MM.1S (cell line): ENCODE data around the gene LCP2.

Experiments
- DNase-seq: peaks from one replicate; pipeline ENCODE4 v3.0.0-alpha.2; 2015
- H2AFZ ChIP-seq: fragments of 300-600 bp; sonication (generic); 2 replicates; pipeline ENCODE4 v1.6.0; 2016; ENCODE audit warnings: antibody characterized with exemption, low read length
- H3F3A ChIP-seq: fragments of 300-600 bp; sonication (generic); 2 replicates; pipeline ENCODE4 v1.6.1; 2016; ENCODE audit warnings: mild to moderate bottlenecking, antibody characterized with exemption, low read length, moderate library complexity, mixed read lengths; ENCODE audit not compliant: insufficient read depth
- H3K27ac ChIP-seq: fragments of 300-600 bp; sonication (generic); 2 replicates; pipeline ENCODE4 v1.5.1; 2016; ENCODE audit warnings: mild to moderate bottlenecking, low read length
- H3K27me3 ChIP-seq: fragments of 300-600 bp; sonication (generic); replicated peaks from 2 replicates; pipeline ENCODE4 v1.6.0; 2016; ENCODE audit warnings: low read length; ENCODE audit not compliant: insufficient read depth
- H3K36me3 ChIP-seq: fragments of 300-600 bp; sonication (generic); replicated peaks from 2 replicates; pipeline ENCODE4 v1.6.1; 2016; ENCODE audit warnings: mild to moderate bottlenecking, low read length, mixed read lengths; ENCODE audit not compliant: insufficient read depth
- H3K4me1 ChIP-seq: fragments of 300-600 bp; sonication (generic); 2 replicates; pipeline ENCODE4 v1.6.1; 2016; ENCODE audit warnings: low read length, mixed read lengths
- H3K4me2 ChIP-seq: fragments of 300-600 bp; sonication (generic); 2 replicates; pipeline ENCODE4 v1.6.0; 2016; ENCODE audit warnings: low read depth, low read length
- H3K4me3 ChIP-seq: fragments of 300-600 bp; sonication (generic); 2 replicates; pipeline ENCODE4 v1.5.1; 2016; ENCODE audit warnings: low read length, mixed read lengths
- H3K79me2 ChIP-seq: fragments of 300-600 bp; sonication (generic); 2 replicates; pipeline ENCODE4 v1.6.1; 2016; ENCODE audit warnings: mixed run types, low read length, mixed read lengths
- H3K9ac ChIP-seq: fragments of 300-600 bp; sonication (generic); 2 replicates; pipeline ENCODE4 v1.6.1; 2016; ENCODE audit warnings: low read length, mixed read lengths
- H3K9me2 ChIP-seq: fragments of 300-600 bp; sonication (generic); replicated peaks from 2 replicates; pipeline ENCODE4 v1.6.1; 2016; ENCODE audit warnings: mild to moderate bottlenecking, low read length, mixed read lengths; ENCODE audit not compliant: insufficient read depth
- H3K9me3 ChIP-seq: fragments of 300-600 bp; sonication (generic); replicated peaks from 2 replicates; pipeline ENCODE4 v1.6.1; 2016; ENCODE audit warnings: mild to moderate bottlenecking, low read length, mixed read lengths; ENCODE audit not compliant: insufficient read depth
- H4K20me1 ChIP-seq: fragments of 300-600 bp; sonication (generic); 2 replicates; pipeline ENCODE4 v1.6.1; 2016; ENCODE audit warnings: mild to moderate bottlenecking, low read length, moderate library complexity, mixed read lengths; ENCODE audit not compliant: insufficient read depth
- EZH2 ChIP-seq: fragments of 300-600 bp; sonication (generic); optimal IDR thresholded peaks from 2 replicates; pipeline ENCODE3; 2017; ENCODE audit warnings: low read depth, mild to moderate bottlenecking, antibody characterized with exemption, low read length, mixed read lengths
- EZH2phosphoT487 ChIP-seq: fragments of 300-600 bp; sonication (generic); IDR thresholded peaks from 2 replicates; pipeline ENCODE4 v1.6.1; 2018; ENCODE audit warnings: antibody characterized with exemption, low read length
- TF ChIP-seq, protein P1 (sequence below): fragments of 300-600 bp; sonication (generic); IDR thresholded peaks from 2 replicates; pipeline ENCODE4 v1.5.1; 2016; ENCODE audit warnings: antibody characterized with exemption, low read length, mixed read lengths

Gene LCP2

DNA sequence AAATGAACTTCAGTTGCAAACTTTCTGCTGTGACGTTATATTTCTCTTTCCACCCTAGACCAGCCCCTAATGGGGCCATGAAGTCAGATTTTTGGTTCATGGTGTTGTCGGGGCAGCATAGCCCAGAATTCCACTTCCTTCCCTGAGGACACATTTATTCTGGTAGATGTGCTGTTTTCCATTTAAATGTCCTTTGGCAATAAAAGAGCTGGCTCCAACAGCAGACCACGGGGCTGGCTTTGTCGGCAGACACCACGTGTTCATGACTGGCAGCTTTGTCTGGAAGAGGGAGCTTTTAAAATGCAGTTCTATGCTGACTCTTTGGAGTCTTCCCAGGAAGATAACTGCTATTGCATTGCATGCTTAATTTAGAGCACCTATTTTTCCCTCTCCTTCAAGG, 17.6 kb upstream of the LCP2 start:
- no peaks in the 10 kb centered on the region for H3F3A ChIP-seq
- H2AFZ ChIP-seq, result no peak overlapping the region
- H3K4me3 ChIP-seq, result no peak overlapping the region
- H3K27me3 ChIP-seq, result no peaks in the 10 kb centered on the region
- H3K9ac ChIP-seq, result no peak overlapping the region
- DNase-seq, result no peak
- H3K9me3 ChIP-seq, result no peaks in the 10 kb centered on the region
- H3K36me3 ChIP-seq, result no peaks in the 10 kb centered on the region
- H4K20me1 ChIP-seq, result no peaks in the 10 kb centered on the region
- no peaks in the 10 kb centered on the region for H3K9me2 ChIP-seq
- no peak overlapping the region for H3K4me2 ChIP-seq
- H3K79me2 ChIP-seq, result no peaks in the 10 kb centered on the region
- no peaks in the 10 kb centered on the region for H3K4me1 ChIP-seq
- H3K27ac ChIP-seq, result no peak overlapping the region
- no peak for TF ChIP-seq EZH2
- no peak for TF ChIP-seq EZH2phosphoT487
- TF ChIP-seq, protein P1, sequence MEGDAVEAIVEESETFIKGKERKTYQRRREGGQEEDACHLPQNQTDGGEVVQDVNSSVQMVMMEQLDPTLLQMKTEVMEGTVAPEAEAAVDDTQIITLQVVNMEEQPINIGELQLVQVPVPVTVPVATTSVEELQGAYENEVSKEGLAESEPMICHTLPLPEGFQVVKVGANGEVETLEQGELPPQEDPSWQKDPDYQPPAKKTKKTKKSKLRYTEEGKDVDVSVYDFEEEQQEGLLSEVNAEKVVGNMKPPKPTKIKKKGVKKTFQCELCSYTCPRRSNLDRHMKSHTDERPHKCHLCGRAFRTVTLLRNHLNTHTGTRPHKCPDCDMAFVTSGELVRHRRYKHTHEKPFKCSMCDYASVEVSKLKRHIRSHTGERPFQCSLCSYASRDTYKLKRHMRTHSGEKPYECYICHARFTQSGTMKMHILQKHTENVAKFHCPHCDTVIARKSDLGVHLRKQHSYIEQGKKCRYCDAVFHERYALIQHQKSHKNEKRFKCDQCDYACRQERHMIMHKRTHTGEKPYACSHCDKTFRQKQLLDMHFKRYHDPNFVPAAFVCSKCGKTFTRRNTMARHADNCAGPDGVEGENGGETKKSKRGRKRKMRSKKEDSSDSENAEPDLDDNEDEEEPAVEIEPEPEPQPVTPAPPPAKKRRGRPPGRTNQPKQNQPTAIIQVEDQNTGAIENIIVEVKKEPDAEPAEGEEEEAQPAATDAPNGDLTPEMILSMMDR, result no peak

GRCh38 chr5:170314541-170315095, 17.0 kb upstream of the LCP2 start:
- no peaks in the 10 kb centered on the region for H3K79me2 ChIP-seq
- no peaks in the 10 kb centered on the region for H3F3A ChIP-seq
- H3K36me3 ChIP-seq, result no peaks in the 10 kb centered on the region
- H2AFZ ChIP-seq, result no peak overlapping the region
- H3K4me2 ChIP-seq, result no peak overlapping the region
- no peak overlapping the region for H3K27ac ChIP-seq
- TF ChIP-seq, protein P1, result no peak
- TF ChIP-seq EZH2 (no peak), EZH2phosphoT487 (no peak)
- H3K9ac ChIP-seq, result no peak overlapping the region
- no peak overlapping the region for H3K4me3 ChIP-seq
- no peaks in the 10 kb centered on the region for H3K9me2 ChIP-seq
- no peaks in the 10 kb centered on the region for H3K4me1 ChIP-seq
- no peaks in the 10 kb centered on the region for H3K9me3 ChIP-seq
- DNase-seq, result no peak
- H4K20me1 ChIP-seq, result no peaks in the 10 kb centered on the region
- H3K27me3 ChIP-seq, result no peaks in the 10 kb centered on the region

DNA sequence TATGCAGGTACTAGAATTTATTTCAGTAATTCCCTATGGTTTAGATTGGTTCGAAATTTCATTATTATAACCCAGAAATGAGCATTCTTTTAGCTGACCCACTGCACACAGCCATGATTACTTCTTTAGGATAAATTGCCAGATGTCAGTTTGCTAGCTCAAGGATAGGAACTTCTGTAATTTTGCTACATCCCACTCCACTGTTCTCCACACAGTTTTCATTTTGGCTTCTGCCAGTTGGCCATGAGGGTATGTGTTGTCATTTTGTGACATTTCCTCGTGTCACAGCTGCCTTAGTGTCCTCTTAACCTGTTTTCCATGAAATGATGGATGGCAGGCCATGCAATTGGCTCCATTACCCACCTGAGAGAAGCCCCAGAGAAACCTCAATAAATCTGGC, 16.2 kb upstream of the LCP2 start:
- no peak overlapping the region for H3K9ac ChIP-seq
- TF ChIP-seq, protein P1, result no peak
- TF ChIP-seq EZH2phosphoT487 (no peak), EZH2 (no peak)
- H3K4me3 ChIP-seq, result no peak overlapping the region
- H3F3A ChIP-seq, result no peaks in the 10 kb centered on the region
- no peak overlapping the region for H3K27ac ChIP-seq
- H3K27me3 ChIP-seq, result no peaks in the 10 kb centered on the region
- H3K79me2 ChIP-seq, result no peaks in the 10 kb centered on the region
- no peak for DNase-seq
- no peaks in the 10 kb centered on the region for H4K20me1 ChIP-seq
- H3K9me3 ChIP-seq, result no peaks in the 10 kb centered on the region
- no peak overlapping the region for H2AFZ ChIP-seq
- H3K9me2 ChIP-seq, result no peaks in the 10 kb centered on the region
- H3K36me3 ChIP-seq, result no peaks in the 10 kb centered on the region
- no peaks in the 10 kb centered on the region for H3K4me1 ChIP-seq
- H3K4me2 ChIP-seq, result no peak overlapping the region
